T47D (cell line): ENCODE results near the gene REEP5.
"Not testable (repeated sequence)": the region's sequence is repeated elsewhere in the genome, so short reads cannot be mapped to it uniquely, and the experiment has no call there.

Experiments used
- DNase-seq, 2 experiments: peaks; one replicate each; pipeline versions ENCODE4 v3.0.0 to v3.0.0-alpha.2; 2011 to 2012; ENCODE audit warnings: low read depth in 1 of 2, low spot score in 1 of 2
- JUND ChIP-seq: IDR thresholded peaks from 2 replicates; pipeline ENCODE4 v1.6.1; 2012; ENCODE audit warnings: low read depth
- in situ Hi-C: cut with HindIII; loops from 2 replicates; pipeline ENCODE4 v1.10.0; 2016; ENCODE audit warnings: low sequenced_read_pairs, low pct_unique_long_range_greater_than_20kb

The REEP5 gene

GRCh38 chr5:112921833-112922817, at the start of gene REEP5:
Gene REEP5 (minus strand): TSS chr5:112922227. CDS start chr5:112922190, 37 bp downstream.
- peak; percentile 89 to 95 for DNase-seq
- in situ Hi-C loops, result no loop called here

GRCh38 chr5:112971276-112971675, 49.2 kb upstream of the REEP5 start:
- no peak for TF ChIP-seq JUND
- in situ Hi-C loops, result no loop called here
- DNase-seq, result no peak

More at GRCh38 chr5:112921833-112922817, at the start of gene REEP5:
- no peak for TF ChIP-seq JUND

- in situ Hi-C loops, result no loop called here
- DNase-seq, result peak in 1 of 2 experiments; percentile 93
- TF ChIP-seq JUND, result peak; percentile 93
Observed at GRCh38 chr5:112968411-112969106, 46.5 kb upstream of the REEP5 start.

- TF ChIP-seq JUND, result no peak
- in situ Hi-C loops, result no loop called here
- no peak for DNase-seq
Observed at GRCh38 chr5:112967520-112968083, 45.6 kb upstream of the REEP5 start.

DNA sequence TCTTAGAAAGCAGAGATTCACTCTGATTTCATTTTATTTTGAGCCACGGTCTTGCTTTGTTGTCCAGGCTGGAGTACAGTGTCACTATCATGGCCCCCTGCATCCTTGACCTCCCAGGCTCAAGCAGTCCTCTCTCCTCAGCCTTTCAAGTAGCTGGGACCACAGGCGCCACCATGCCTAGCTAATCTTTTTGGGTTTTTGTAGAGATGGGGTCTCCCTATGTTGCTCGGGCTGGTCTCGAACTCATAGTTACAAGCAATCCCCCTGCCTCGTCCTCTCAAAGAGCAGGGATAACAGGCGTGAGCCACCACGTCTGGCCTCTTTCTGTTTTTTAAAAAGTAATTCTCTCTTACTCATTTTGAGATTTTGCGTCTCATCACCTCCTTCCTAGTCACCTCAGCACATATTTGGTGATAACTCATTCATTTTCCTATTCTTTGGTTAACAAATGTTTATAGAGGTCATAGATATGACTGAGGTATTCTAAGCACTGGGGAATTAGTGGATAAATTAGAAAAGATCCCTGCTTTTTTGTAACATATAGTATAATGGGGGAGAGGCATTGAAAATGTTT, 43.8 kb upstream of the REEP5 start:
- in situ Hi-C loops, result no loop called here
- TF ChIP-seq JUND, result no peak
- no peak for DNase-seq

- in situ Hi-C loops, result not testable (repeated sequence)
Observed at GRCh38 chr5:112963374-112963733, 41.3 kb upstream of the REEP5 start.

GRCh38 chr5:112960863-112961504, 39.0 kb upstream of the REEP5 start:
- no peak for DNase-seq
- no peak for TF ChIP-seq JUND
- in situ Hi-C loops, result no loop called here

More at GRCh38 chr5:112963374-112963733, 41.3 kb upstream of the REEP5 start:
- DNase-seq, result not testable (repeated sequence)

DNA sequence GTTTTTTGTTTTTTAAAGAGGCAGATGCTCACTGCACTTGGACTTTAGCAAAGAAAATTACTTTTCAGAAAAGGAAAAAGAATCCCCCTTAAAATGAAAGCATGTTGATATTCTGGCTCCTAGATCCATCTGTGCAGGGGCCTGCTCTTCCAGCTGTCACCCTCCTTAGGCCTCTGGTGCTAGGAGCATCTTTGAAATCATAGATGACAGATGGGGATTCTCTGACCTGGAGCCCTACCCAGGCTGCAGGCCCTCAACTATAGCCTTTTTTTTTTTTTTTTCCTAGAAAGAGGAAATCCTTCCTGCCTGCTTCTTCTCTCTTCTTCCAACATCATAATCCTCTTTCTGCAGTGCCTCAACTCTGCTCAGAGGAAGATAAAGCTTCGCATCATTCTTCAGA, 38.3 kb upstream of the REEP5 start:
- in situ Hi-C loops, result no loop called here
- no peak for TF ChIP-seq JUND
- no peak for DNase-seq

- in situ Hi-C loops, result not testable (repeated sequence)
- DNase-seq, result peak in 1 of 2 experiments; percentile 55
- peak; percentile 65; the same call in 1 of the 2 replicates for TF ChIP-seq JUND
Observed at GRCh38 chr5:112959872-112960271, 37.8 kb upstream of the REEP5 start.

DNA sequence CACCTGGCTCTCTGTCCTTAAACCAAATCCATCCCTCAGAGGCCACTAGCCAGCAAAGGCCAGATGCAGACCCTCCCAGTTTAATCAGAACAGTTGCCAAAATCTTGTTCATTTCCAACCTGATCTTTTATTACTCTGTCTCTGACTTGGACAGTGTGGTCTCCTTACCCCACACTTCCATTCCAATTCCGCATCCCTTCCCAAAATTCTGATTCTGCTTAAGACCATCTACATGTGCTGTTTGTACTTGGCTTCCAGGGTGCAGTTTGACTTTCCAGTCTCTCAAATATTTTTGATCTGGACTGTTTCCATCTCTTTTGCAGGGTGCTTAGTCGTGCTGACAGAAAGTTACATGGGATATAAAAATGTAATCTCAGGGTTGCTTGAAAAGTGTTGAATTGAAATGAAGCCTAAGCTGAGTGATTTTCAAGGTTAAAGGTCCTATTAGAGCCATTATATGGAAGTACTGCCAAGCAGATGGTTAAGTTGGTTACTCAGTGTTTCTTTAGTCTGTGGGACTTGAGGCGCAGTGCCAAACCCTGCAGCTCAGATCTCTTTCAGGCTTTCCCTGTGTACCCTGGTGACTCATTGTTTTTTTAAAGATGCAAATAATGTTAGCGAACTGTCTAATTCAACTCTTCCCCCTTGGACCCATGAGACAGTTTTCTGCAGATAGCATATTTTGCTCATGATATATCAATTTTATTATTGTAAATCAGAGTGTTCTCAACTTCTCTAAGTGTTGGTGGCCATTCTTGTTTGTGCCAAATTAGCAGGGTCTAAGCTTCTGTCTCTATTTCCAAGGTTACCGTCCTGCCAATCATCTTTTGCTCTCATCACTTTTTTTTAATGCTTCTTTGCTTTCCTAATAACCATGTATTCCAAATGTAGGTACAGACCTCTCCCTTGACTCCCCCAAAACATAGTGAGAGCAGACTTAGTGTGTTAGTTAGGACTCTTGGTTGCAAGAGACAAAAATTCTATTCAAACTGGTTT, 36.4 kb upstream of the REEP5 start:
- DNase-seq, result peak; percentile 60 to 96
- in situ Hi-C loops, result no loop called here

GRCh38 chr5:112957036-112957808, 35.2 kb upstream of the REEP5 start:
- in situ Hi-C loops, result no loop called here
- peak in 1 of 2 experiments; percentile 88 for DNase-seq
- peak; percentile 97 for TF ChIP-seq JUND

More for the DNA sequence above, 36.4 kb upstream of the REEP5 start:
- peak; percentile 100 for TF ChIP-seq JUND
